Islet of Langerhans (tissue), 1 donor: Measurements from ENCODE around the gene KRT14.
"Not testable (repeated sequence)": the region's sequence is repeated elsewhere in the genome, so short reads cannot be mapped to it uniquely, and the experiment has no call there.

ENCODE experiments used
- FAIRE-seq: peaks from one replicate; lab custom pipeline; 2011; peaks lifted over from hg19 to GRCh38; lab: Jason Lieb, UNC

Gene KRT14

DNA sequence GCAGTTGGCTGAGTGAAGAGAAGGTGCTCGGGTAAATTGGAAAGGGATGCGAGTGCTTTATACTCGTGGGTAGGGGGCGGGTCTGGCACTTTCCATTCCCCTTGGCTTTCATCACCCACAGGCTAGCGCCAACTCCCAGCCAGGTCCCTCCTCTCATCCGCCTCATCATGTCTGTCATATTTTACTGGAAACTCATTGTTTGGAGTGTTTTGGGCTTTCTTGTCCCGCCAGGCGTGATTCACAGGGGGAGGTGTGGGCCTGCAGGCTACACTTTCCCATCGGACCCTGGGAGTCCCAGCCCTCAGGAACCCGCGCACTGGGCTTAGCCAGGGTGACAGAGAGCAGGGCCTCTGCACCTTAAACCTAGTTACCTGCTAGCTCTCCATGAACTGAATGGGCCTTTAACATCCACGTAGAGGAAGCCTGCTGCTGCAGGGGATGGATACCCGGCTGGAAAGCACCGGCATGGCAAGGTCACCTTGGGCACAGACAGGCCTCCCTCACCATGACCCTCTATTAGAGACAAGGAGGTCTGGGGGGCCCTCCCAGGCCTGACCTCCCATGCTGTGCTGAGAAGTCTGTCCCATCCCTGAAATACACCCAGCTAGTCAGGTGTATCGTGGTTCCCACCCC, at the start of gene KRT14:
Gene KRT14, minus strand, starts transcription at position 33 of the 633 bp plus-strand sequence. CDS start 61 bp downstream, outside the sequence.
- FAIRE-seq: no peak

DNA sequence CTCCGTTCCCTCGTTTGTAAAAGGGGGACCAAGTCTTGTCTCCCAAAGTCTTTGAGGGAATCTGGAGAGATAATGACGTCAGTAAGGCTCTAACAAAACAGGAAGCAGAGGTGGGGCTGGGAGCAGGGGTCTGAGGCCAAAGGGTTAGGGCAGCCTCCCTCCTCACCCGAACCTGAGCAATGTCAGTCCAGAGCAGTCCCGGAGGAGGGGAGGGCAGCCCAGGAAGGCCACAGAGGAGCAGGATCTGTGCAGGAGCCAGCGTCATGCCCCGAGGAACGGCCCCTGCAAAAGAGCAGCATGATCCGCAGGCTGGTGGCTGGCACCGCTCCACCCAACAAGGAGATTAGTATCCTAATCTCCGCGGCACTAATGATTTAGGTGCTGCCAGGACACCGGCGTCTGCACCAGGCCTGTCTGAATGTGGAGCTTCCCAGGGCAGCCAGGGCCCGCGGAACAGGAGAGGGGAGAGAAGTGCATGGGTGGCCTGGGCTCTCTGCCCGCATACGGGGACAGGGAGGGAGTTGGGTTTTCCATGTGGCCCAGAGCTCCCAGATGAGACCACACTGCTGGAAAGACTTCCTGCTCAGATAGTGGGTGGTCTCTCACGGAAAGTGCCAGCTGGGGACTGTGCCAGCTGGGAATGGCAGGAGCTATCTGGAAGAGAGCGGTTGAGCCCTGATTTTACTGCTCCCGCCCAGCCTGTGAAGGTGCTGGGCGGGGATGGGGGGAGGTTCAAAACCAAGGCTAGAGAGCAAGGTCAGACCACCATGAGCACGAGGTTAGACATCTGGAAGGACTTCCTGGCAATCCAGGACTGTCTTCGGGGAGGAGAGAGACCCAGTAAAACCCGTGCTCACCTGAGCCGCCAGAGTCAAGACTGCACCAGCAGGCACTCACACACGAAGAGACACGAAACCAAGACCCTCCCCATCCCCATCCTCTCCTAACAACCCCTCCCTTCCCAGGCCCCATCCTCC, 48.7 kb upstream of the KRT14 start:
- no peak for FAIRE-seq

DNA sequence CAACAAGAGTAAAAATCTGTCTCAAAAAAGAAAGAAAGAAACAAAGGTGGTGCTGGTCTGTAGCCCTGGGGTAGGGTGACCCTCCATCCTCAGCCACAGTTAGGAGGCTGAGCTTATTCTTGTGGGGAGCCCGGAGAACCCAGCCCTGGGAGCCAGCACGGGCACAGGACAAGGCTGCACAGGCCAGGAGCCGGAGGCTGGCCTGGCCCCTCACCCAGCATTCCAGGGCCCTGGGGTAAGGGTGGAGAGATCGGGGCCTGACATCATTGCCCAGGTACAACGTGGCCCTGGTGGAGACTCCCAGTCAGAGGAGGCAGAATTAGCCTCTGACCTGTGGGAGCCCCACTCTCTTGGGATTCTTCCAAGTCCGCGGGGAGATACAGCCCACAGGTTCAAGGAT, 47.9 kb upstream of the KRT14 start:
- no peak for FAIRE-seq

DNA sequence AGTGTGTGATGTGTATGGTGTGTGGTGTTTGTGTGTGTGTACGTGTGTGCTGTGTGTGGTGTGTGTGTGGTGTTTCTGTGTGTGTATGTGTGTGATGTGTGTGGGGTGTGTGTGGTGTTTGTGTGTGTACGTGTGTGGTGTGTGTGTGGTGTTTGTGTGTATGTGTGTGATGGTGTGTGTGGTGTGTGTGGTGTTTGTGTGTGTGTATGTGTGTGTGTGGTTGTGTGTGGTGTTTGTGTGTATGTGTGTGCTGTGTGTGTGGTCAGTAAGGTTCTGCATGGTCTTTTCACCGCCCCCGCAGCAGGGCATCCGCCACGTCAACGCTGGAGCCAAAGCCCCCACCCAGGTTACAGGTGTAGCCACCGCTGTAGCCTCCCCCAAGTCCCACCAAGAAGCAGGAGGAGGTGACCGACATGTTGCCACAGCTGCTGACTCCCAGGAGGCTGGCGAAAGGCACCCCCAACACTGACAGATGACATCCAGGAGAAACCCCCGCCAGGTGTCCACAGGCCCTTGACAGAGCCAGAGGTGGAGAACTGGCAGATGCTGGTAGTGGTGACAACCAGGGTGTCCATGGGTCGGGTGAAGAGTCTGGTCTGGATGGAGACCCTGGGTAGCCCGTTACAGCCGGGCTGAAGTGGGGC, 47.0 kb upstream of the KRT14 start:
- FAIRE-seq: no peak

DNA sequence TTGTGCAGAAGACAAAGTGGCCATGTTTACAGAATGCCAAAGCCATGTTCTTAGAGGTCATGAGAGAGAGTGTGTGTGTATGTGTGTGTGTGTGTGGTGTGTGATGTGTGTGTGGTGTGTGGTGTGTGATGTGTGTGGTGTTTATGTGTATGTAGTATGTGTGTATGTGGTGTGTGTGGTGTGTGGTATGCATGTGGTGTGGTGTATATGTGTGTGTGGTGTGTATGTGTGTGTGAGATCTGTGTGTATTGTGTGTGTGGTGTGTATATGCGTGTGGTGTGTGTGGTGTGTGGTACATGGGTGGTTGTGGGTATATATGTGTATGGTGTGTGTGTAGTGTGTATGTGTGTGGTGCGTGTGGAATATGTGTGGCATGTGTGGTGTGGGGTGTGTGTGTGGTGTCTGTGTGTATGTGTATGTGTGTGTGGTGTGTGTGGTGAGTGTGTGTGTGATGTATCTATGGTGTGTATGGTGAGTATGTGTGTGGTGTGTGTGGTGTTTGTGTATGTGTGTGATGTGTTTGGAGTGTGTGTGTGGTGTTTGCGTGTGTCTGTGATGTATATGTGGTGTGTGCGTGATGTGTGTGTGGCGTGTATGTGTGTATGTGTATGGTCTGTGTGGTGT, 45.9 kb upstream of the KRT14 start:
- FAIRE-seq: no peak

DNA sequence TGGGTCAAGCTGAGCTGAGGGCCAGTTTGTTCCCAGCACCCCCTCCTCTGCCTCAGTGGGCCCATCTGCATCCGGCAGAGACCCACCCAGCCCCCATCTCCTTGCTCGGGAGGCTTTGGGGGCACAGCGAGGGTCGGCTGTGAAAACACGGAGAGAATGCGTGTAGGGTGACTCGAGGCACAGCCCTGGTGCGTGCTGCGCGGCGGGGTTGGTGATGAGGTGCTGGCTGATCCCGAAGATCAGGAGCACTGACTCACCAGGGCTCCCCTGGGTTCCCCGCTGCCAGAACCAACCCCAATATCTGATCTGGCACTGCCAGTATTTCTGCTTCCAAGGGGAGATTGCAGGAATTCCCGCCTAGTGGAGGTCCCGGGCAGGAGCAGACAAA, 45.2 kb upstream of the KRT14 start:
- FAIRE-seq: no peak

DNA sequence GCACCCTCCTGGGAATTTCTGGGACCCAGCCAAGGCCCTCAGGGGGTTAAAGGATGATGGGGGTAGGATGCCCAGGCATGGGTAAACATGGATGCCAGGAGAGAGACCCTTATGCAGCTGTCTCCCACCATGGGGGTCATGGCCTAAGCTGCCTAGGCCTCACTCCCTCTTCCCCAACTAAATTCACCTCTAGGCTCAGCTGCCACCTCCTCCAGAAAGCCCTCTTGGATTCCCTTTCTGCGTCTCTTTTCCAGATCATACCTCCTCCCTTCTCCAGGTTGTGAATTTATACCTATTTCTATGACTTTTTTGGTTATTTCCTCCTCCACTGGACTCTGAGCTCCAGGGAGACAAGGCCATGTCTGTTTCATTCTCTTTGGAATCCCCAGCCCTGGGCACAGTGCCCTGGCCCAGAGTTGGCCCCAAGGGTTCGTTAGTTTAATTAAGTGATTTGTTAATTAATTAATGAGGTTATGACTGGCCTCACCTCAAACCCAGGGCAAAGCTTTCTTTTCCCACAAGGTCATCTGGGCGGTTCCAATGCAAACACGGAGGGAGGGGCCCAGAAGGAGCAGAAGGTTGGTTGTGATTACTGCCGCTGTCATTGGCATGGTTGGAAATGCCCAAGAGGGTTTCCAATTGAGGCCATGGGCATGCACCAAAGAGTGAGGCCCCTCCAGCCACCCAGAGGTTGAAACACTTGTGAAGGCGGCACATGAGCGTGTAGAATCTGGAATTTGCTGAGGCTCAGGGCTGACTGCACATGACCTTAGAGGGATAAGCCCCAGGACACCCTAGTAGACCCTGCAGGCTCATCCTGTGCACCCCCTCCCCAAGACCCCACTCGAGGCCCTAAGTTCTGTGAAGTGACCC, 44.6 kb upstream of the KRT14 start:
- no peak for FAIRE-seq

DNA sequence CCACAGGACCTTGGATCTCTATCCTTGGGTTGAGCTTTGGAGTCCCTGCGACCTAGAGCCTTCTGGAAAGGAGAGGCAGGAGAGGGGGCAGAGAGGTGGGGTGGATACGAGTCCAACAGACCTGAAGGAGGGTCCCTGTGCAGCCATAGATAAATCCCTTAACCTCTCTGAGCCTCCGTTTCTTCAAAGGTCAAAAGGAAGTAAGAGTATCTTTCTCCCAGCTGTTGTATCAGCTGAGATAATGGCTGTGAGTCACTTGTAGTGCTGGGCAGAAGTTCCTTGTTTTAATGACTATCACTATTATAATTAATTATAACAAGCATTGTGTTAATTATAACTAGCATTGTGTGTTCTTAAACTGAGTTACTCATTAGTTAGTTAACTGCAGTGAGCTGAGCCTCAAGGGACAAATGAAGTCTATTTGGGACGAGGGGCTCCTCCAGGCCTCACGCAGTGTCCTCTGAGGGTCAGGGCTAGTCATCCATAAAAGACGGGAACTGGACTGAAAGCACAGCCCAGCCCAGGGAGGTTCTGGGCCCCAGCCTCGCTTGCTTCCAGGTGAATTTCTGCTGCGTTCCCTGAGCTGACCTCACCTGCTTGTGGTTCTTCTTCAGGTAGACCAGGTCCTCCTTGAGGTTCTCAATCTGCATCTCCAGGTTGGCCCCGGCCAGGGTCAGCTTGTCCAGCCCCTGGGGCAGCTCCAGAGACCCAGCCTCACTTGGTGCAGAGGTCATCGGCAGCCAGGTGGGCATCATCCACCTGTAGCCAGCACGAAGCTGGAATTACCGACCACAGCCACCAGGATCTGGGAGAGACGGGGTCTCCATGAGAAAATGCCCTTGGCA, 43.4 kb upstream of the KRT14 start:
- no peak for FAIRE-seq

DNA sequence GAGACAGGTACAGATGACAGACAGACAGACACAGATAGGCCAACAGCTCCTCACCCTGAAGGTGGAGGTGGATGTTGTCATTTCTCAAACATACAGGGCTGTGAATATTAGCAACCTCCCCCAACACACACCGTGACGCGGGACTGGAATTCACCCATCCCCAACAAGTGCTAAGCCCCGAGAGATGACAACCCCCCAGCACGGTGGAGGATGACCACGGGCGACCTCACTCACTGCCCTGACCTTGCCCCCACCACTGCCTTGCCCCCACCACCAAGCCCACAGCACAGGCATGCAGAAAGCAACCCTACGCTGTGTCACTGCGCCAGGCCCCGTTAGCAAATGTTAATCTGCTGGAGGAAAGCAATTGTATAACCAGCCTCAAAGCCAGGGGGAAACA, 42.6 kb upstream of the KRT14 start:
- FAIRE-seq: no peak

DNA sequence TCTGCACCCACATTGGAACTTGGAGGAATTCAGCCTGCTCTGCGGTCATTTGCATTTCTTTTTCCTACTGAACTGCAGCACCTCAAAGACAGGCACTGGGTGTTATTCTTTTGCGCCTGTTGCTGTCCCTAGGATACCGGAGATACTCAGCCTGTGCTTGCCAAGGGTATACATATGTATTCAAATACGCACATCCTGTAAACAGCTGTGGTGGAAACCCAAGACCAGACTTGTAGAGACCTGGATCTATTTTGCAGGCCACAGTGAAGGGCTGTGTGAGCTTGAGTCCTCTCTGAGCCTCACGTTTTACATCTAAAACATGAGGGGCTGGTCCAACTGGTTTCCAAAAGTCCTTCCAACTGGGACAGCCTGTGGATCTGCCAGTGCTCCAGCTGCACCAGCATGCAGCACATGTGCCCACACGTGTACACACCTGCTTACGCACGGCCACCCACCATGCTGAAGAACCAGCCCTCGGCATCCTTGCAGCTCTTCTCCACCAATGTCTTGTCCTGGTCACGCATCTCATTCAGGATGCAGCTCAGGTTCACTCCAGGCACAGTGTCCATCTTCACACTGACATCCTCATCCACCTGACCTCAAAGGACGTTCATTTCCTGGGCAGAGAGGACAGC, 42.0 kb upstream of the KRT14 start:
- FAIRE-seq: not testable (repeated sequence)

DNA sequence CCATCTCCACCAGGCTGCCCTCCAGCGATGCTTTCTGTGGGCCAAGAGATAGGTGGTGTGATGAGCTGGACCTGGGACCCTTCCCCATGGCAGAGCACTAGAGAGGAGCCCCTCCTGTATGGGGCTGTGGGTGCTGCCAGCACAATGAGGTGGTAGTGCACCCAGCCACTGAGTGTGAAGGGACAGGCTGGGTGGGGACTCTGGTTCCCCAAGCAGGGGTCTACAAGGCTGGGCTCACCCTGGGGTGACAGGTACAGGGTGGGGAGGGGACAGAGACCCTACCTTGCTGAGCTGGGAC, 41.3 kb upstream of the KRT14 start:
- not testable (repeated sequence) for FAIRE-seq

DNA sequence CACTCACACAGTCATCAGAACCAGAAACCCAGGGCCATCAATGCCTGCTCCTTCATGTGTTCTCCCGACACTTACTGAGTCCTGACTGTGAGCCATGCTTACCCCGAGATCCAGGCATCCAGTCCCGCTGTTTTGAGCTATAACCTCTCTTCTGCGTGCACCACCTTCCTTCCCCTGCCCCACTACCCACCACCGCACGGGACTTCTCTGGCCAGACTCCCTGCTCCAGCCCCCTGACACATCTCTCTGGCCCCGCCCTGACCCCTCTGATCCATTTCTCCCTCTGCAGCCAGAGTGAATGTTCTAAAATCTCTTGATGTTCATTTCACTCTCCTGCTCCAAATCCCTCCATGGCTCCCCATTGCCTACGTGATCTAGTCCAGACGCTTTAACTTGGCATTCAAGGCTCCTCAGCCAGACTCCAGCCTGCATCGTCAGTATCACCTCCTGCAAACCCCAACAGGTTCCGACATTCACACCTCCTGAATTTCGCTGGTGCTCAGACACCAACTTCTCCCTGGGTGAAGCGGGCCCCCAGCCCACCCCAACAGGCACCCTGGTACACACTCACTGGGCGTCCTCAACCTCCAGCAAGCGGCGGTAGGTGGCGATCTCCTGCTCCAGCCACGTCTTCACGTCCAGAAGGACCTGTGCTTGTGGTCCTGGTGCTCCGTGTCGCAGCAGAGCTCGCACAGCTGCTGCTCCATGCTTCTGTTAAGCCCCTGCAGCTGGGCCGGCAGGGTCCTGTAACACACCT, 40.8 kb upstream of the KRT14 start:
- no peak for FAIRE-seq

DNA sequence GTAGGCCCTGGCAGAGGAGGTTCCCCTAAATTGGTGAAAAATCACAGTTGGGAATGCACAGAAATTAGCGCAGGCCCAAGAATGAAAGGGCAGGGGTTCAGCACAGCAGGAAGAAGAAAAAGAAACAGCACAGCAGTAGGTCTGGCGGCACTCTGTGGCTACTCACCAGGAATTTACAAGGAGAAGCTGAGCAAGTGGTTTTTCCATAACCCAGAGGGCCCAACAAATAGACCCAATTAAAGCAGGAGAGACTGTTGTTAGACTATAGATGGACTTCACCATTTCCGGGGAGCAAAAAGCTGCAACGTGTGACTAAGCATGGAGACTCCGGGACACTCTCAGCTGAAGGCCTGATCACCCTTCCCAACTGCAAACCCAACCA, 40.2 kb upstream of the KRT14 start:
- not testable (repeated sequence) for FAIRE-seq

DNA sequence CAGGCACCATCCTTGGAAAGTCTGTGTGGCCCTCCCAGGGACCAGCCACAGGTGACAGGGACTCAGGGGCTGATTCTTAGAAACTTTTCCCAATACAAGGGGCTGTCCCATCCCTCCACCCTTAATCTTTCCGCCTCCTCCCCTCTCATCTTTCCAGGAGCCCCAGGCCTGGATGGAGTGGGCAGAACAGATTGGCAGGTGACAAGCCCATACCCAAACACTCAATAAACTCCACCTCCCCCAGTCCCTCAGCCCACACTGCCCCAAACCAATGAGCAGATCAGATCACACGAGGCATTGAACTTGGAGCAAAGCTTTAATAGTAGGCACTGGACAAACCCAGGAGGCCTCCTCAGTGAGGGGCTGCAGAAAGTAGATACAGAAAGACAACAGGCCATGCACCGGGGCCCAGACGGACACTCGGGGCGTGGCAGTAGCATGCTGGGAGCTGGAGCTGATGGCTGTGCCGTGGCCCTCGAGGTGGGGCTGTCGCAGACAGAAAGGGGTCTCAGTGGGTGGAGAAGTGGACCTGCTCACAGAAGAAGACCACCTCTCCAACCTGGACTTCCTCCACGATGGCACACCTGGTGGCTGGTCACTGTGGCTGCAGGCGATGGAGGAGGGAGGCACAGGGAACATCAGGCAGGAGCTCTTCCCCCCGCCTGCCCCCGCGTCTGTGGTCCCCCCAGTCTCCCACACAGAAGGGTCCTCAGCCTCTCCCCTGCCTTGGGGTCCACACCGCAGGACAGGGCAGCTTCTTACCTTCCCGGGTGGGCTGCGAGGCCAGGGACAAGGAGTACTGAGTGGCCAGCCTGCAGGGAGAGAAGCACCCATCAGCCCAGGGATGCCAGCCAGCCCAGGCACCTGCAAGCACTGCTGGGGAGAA, 39.6 kb upstream of the KRT14 start:
- not testable (repeated sequence) for FAIRE-seq

DNA sequence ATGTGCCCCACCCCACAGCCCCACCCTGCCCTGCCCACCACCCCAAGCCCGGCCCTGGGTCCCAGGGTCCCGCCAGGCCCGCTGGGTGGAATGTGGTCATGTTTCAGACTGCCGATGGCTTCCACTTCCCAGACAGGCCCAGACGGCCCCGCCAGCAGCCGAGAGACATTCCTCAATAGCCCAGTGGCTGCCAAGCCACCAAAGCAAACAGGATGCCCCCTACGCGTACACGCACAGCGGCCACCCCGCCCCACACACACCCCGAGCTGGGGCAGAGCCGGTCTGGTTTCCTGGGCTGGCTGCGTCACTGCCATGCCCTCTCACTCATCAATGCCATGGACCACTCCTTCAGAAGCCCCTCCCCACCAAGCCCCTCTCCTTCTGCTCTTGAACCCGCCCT, 38.9 kb upstream of the KRT14 start:
- no peak for FAIRE-seq

DNA sequence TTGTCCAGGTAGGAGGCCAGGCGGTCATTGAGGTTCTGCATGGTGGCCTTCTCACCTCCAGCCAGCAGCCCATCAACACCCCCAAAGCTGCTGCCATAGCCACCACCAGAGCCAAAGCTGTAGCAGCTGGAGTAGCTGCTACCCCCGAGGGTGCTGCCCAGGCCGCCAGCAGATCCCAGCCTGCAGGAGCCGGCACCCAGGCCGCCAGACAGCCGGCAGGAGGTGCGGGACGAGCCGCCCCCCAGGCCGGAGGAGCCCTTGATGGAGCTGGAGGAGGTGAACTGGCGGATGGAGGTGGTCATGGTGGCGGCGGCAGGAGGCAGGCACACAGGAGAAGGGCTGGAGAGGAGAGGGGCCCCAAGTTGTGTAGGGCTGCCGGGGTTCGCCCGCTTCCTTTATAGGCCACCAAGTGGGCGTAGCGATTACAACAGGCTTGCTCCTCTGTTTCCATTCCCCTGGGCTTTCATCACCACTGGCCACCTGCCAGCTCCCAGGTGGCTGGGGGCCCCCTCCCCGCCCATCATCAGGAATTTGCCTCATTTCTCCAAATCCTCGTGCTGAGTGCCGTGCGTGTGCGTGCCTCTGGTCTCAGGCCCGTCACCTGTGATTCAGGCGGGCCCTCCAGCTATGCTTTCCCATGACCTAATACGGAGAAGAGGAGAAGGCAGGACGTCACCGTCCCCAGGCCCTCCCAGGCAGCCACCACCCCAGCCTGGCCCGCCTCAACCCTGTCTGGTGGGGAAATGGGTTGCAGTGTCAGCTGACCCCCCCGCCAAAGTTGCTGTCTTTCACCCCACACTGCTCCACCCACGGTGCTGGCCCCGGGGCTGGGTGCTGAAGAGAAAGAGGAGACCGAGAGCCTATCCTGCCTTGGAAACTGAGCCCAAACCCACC, 37.8 kb upstream of the KRT14 start, which contains the start of gene KRT17:
Gene KRT17, minus strand, starts transcription at position 368 of the 894 bp plus-strand sequence. Its CDS starts 66 bp downstream, at position 302.
- FAIRE-seq: no peak

DNA sequence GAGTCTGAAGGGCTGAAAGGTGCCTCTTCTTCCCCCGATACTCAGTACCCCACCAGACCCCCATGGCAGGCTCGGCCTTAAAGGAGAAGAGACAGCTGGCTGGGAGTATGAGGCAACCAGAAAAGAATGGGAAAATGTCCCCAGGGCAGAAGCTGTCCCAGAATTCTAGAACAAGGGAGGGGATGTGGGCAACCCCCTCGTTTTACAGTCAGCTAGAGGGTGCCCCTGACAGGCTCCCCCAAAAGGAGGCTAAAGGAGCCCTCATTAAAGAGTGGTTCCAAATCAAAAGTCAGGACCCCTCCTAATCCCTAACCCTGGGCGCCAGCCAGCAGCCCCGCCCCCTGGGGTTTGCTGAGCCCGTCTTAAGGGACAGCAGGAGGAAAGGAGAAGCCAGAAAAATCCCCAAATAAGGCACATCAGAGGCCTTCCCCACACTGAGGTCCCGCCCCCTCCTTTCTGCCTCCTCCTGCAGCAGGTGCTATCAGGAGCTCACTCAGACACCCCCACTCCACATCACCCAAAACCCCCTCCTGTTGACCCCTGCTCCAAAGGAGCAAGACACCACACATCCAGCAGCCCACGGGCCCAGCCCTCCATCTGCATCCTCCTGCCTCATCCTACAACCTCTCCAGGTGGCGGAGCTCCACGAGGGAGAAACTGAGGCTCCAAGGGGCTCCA, 36.6 kb upstream of the KRT14 start:
- FAIRE-seq: not testable (repeated sequence)
